Kidney (tissue), 14 donors: ENCODE results near the gene CRIP1. TPM values are rescaled to one million over a fixed set of nuclear protein-coding genes. Genes with fewer than 3 reads are reported as not detected.

Source experiments
- DNase-seq, 5 donors: peaks; one replicate each; pipeline ENCODE4 v3.0.0-alpha.2; 2013 to 2020
- FAIRE-seq: peaks from 2 replicates; lab custom pipeline; 2012; peaks lifted over from hg19 to GRCh38; lab: Jason Lieb, UNC
- H3K27ac ChIP-seq, 2 donors: one replicate each; pipeline ENCODE4 v1.7.0; 2013; ENCODE audit warnings: low read depth in 2 of 2, low read length in 2 of 2, inconsistent platforms in 1 of 2
- H3K27me3 ChIP-seq: one replicate; pipeline ENCODE4 v1.7.1; 2013; ENCODE audit warnings: low read length, inconsistent platforms; ENCODE audit not compliant: control insufficient read depth, insufficient read depth
- H3K36me3 ChIP-seq, 3 donors: one replicate each; pipeline versions ENCODE4 v1.7.0 to v1.7.1; 2013; ENCODE audit warnings: low read length in 3 of 3, control low read depth in 1 of 3, inconsistent platforms in 1 of 3; ENCODE audit not compliant: insufficient read depth in 3 of 3, control insufficient read depth in 2 of 3
- H3K4me1 ChIP-seq, 3 donors: one replicate each; pipeline versions ENCODE4 v1.7.0 to v1.7.1; 2013; ENCODE audit warnings: low read length in 3 of 3, inconsistent platforms in 1 of 3, low read depth in 1 of 3; ENCODE audit not compliant: control insufficient read depth in 2 of 3, insufficient read depth in 2 of 3
- H3K4me3 ChIP-seq, 3 donors: one replicate each; pipeline versions ENCODE4 v1.7.0 to v1.8.1; 2013; ENCODE audit warnings: low read length in 3 of 3, control low read depth in 1 of 3, inconsistent platforms in 1 of 3
- H3K9ac ChIP-seq, 3 donors: one replicate each; pipeline versions ENCODE4 v1.7.0 to v1.7.1; 2013; ENCODE audit warnings: low read length in 3 of 3, control low read depth in 1 of 3, inconsistent platforms in 1 of 3
- H3K9me3 ChIP-seq, 3 donors: one replicate each; pipeline versions ENCODE4 v1.7.0 to v1.7.1; 2013; ENCODE audit warnings: low read length in 3 of 3, control low read depth in 1 of 3, inconsistent platforms in 1 of 3; ENCODE audit not compliant: control insufficient read depth in 2 of 3, insufficient read depth in 1 of 3
- CTCF ChIP-seq: IDR thresholded peaks from 3 replicates; pipeline ENCODE4 v1.5.1; 2012; ENCODE audit warnings: mild to moderate bottlenecking, moderate library complexity, borderline replicate concordance; ENCODE audit not compliant: insufficient read depth; ENCODE audit errors: extremely low read depth
- intact Hi-C: fragments of 100-400 bp; cut with DNase I; formaldehyde crosslinking; loops from one replicate; pipeline ENCODE4 v1.11.1; 2022
- polyA plus RNA-seq: library from polyadenylated mRNA; stranded (reverse); fragments of 350-450 nt; fragmentation: Illumina TruSeq; extraction: RNeasy Lipid Tissue Mini Kit (QIAGEN cat#74804); gene quantifications from one replicate; pipeline ENCODE4 v1.2.3, GENCODE V29; 2014; ENCODE audit warnings: low read depth, low replicate concordance; ENCODE audit not compliant: insufficient read depth
- total RNA-seq: library from RNA; stranded (reverse); fragmentation: NEBNext Ultra II Directional; extraction: Animal tissue kit (Norgen Biotek cat#: 25700); gene quantifications from one replicate; pipeline ENCODE4 v1.2.1, GENCODE V29; 2021
- donor health status: control.
- donor health status: control.
- donor health status: control.
- donor health status: control.
- donor health status: control.
- donor health status: DM: yes; HTN: yes; CAD: no.
- donor health status: Normal renal cell carcinoma (clear cell type).

The CRIP1 gene
- total and polyA plus RNA-seq, 2 donors from 2014 or later, result 272 to 381 TPM

- intact Hi-C loops, result no loop called here
- Histone ChIP-seq H3K4me1 (no peaks in the 10 kb centered on the region), H3K9me3 (no peaks in the 10 kb centered on the region), H3K27ac (no peak overlapping the region), H3K9ac (no peak overlapping the region), H3K36me3 (no peaks in the 10 kb centered on the region), H3K4me3 (no peak overlapping the region), H3K27me3 (no peaks in the 10 kb centered on the region)
- FAIRE-seq, result no peak
- no peak for TF ChIP-seq CTCF
- DNase-seq, result no peak
These were observed 47.9 kb downstream of the CRIP1 start for GRCh38 chr14:105534586-105534985.

GRCh38 chr14:105536051-105536450 lies 49.4 kb downstream of the CRIP1 start:
- H3K4me1 ChIP-seq, result no peaks in the 10 kb centered on the region
- FAIRE-seq, result no peak
- H3K27ac ChIP-seq, result no peak overlapping the region
- TF ChIP-seq CTCF, result no peak
- H3K27me3 ChIP-seq, result no peaks in the 10 kb centered on the region
- no peak for DNase-seq
- H3K4me3 ChIP-seq, result no peak overlapping the region
- intact Hi-C loops, result no loop called here
- H3K36me3 ChIP-seq, result no peaks in the 10 kb centered on the region
- H3K9ac ChIP-seq, result no peak overlapping the region
- H3K9me3 ChIP-seq, result no peaks in the 10 kb centered on the region

- H3K36me3 ChIP-seq, result no peaks in the 10 kb centered on the region
- H3K9me3 ChIP-seq, result no peaks in the 10 kb centered on the region
- DNase-seq (peak in 1 of 5 donors; percentile 10), FAIRE-seq (no peak)
- no peak for TF ChIP-seq CTCF
- no peaks in the 10 kb centered on the region for H3K4me1 ChIP-seq
- H3K27ac ChIP-seq, result no peak overlapping the region
- no peaks in the 10 kb centered on the region for H3K27me3 ChIP-seq
- intact Hi-C loops, result no loop called here
- no peak overlapping the region for H3K4me3 ChIP-seq
- H3K9ac ChIP-seq, result no peak overlapping the region
These were observed 50.2 kb downstream of the CRIP1 start for GRCh38 chr14:105536691-105537579.
